IMR-90 (cell line): ENCODE data around the gene RNF215. TPM values are rescaled to one million over a fixed set of nuclear protein-coding genes. Genes with fewer than 3 reads are reported as not detected.

ENCODE experiments used
- ATAC-seq: fragments of 200-7000 bp; cut with Tn5 transposase; 2 replicates; pipeline ENCODE4 v1.9.1; 2020; ENCODE audit warnings: low read depth, mild to moderate bottlenecking, moderate library complexity
- BruUV-seq: library from RNA; stranded (reverse); fragments of 400-500 nt; replicated peaks from 2 replicates; lab custom pipeline; 2021; lab: Mats Ljungman, UMichigan
- CTCF ChIA-PET: fragments of 300-600 bp; formaldehyde crosslinking; extraction: SDS; loops from one replicate; lab custom pipeline; 2021; ENCODE audit warnings: antibody characterized with exemption; lab: Yijun Ruan, JAX
- POLR2A ChIA-PET: fragments of 300-600 bp; sonication (Branson Sonifier 250); formaldehyde crosslinking; loops from one replicate; lab custom pipeline; 2022; ENCODE audit warnings: antibody characterized with exemption; ENCODE audit not compliant: unreplicated experiment; lab: Charles Lee
- DNase-seq: peaks from one replicate; pipeline ENCODE4 v3.0.0; 2013
- H2AFZ ChIP-seq: replicated peaks from 2 replicates; pipeline ENCODE3; 2013; ENCODE audit warnings: low read length, mild to moderate bottlenecking; ENCODE audit not compliant: poor library complexity
- H2AK5ac ChIP-seq: 2 replicates; pipeline ENCODE4 v1.6.1; 2013; ENCODE audit warnings: low read depth, low read length, inconsistent platforms
- H2AK9ac ChIP-seq: replicated peaks from 2 replicates; pipeline ENCODE3; 2013; ENCODE audit warnings: mild to moderate bottlenecking, low read depth, low read length, moderate library complexity; ENCODE audit not compliant: poor library complexity
- H2BK120ac ChIP-seq: 2 replicates; pipeline ENCODE4 v1.6.1; 2013; ENCODE audit warnings: low read depth, low read length, inconsistent platforms
- H2BK15ac ChIP-seq: 3 replicates; pipeline ENCODE4 v1.6.1; 2013; ENCODE audit warnings: low read depth, low read length, inconsistent platforms
- H2BK20ac ChIP-seq: 2 replicates; pipeline ENCODE4 v1.6.1; 2013; ENCODE audit warnings: low read depth, mild to moderate bottlenecking, inconsistent platforms, low read length, moderate library complexity
- H2BK5ac ChIP-seq: 2 replicates; pipeline ENCODE4 v1.6.1; 2013; ENCODE audit warnings: mild to moderate bottlenecking, low read depth, low read length, inconsistent platforms; ENCODE audit not compliant: poor library complexity, severe bottlenecking
- H3K14ac ChIP-seq: replicated peaks from 2 replicates; pipeline ENCODE4 v1.6.1; 2013; ENCODE audit warnings: low read depth, low read length, inconsistent platforms
- H3K18ac ChIP-seq: 2 replicates; pipeline ENCODE4 v1.6.1; 2013; ENCODE audit warnings: low read depth, low read length, control low read depth
- H3K23ac ChIP-seq: 2 replicates; pipeline ENCODE4 v1.6.1; 2013; ENCODE audit warnings: low read depth, low read length, inconsistent platforms
- H3K27ac ChIP-seq: 2 replicates; pipeline ENCODE4 v1.5.1; 2013; ENCODE audit warnings: mild to moderate bottlenecking, control low read depth, low read length; ENCODE audit not compliant: insufficient read depth
- H3K27me3 ChIP-seq: 2 replicates; pipeline ENCODE4 v1.6.1; 2013; ENCODE audit warnings: low read length; ENCODE audit not compliant: control insufficient read depth, insufficient read depth
- H3K36me3 ChIP-seq: 2 replicates; pipeline ENCODE4 v1.6.1; 2013; ENCODE audit warnings: low read length, mixed read lengths; ENCODE audit not compliant: control insufficient read depth, insufficient read depth
- H3K4ac ChIP-seq: 2 replicates; pipeline ENCODE4 v1.6.1; 2013; ENCODE audit warnings: low read depth, low read length, inconsistent platforms
- H3K4me1 ChIP-seq: 2 replicates; pipeline ENCODE4 v1.6.1; 2013; ENCODE audit warnings: low read length, mixed read lengths; ENCODE audit not compliant: control insufficient read depth, insufficient read depth
- H3K4me2 ChIP-seq: 2 replicates; pipeline ENCODE4 v1.6.1; 2013; ENCODE audit warnings: low read depth, mild to moderate bottlenecking, control low read depth, low read length, moderate library complexity
- H3K4me3 ChIP-seq: 2 replicates; pipeline ENCODE4 v1.5.1; 2013; ENCODE audit warnings: low read depth, mild to moderate bottlenecking, control low read depth, low read length, moderate library complexity; ENCODE audit not compliant: insufficient read depth
- H3K56ac ChIP-seq: 2 replicates; pipeline ENCODE4 v1.6.1; 2013; ENCODE audit warnings: low read length, inconsistent platforms; ENCODE audit not compliant: insufficient read depth; ENCODE audit errors: extremely low read depth
- H3K79me1 ChIP-seq, 2 experiments: 2 replicates each; pipeline ENCODE4 v1.6.1; 2013; ENCODE audit warnings: low read length in 2 of 2, inconsistent platforms in 1 of 2, low read depth in 1 of 2
- H3K9ac ChIP-seq: 2 replicates; pipeline ENCODE4 v1.6.1; 2013; ENCODE audit warnings: low read depth, low read length, control low read depth
- H3K9me1 ChIP-seq: 2 replicates; pipeline ENCODE4 v1.6.1; 2013; ENCODE audit warnings: low read length, inconsistent platforms; ENCODE audit not compliant: insufficient read depth
- H3K9me3 ChIP-seq: 2 replicates; pipeline ENCODE4 v1.6.1; 2013; ENCODE audit warnings: low read length; ENCODE audit not compliant: control insufficient read depth, insufficient read depth
- H4K20me1 ChIP-seq: 2 replicates; pipeline ENCODE4 v1.6.1; 2013; ENCODE audit warnings: low read length, inconsistent platforms; ENCODE audit not compliant: insufficient read depth
- H4K5ac ChIP-seq: 2 replicates; pipeline ENCODE4 v1.6.1; 2013; ENCODE audit warnings: mild to moderate bottlenecking, low read depth, low read length, control low read depth
- H4K8ac ChIP-seq, 2 experiments: 2 replicates each; pipeline ENCODE4 v1.6.1; 2013; ENCODE audit warnings: low read depth in 2 of 2, low read length in 2 of 2, control low read depth in 1 of 2, inconsistent platforms in 1 of 2
- H4K91ac ChIP-seq: 2 replicates; pipeline ENCODE4 v1.6.1; 2013; ENCODE audit warnings: low read depth, low read length, inconsistent platforms; ENCODE audit not compliant: insufficient read depth
- CEBPB ChIP-seq: IDR thresholded peaks from 2 replicates; pipeline ENCODE4 v1.6.1; 2012; ENCODE audit warnings: low read depth, low read length, improper control_type of control experiment
- FOS ChIP-seq: fragments of 150-350 bp; IDR thresholded peaks from 2 replicates; pipeline ENCODE4 v1.6.1; 2016; ENCODE audit warnings: low read depth, low read length
- MAZ ChIP-seq: IDR thresholded peaks from 2 replicates; pipeline ENCODE4 v1.6.1; 2012; ENCODE audit warnings: low read depth, mild to moderate bottlenecking, low read length, improper control_type of control experiment, moderate library complexity, borderline replicate concordance
- POLR2A ChIP-seq: IDR thresholded peaks from 2 replicates; pipeline ENCODE4 v1.6.1; 2012; ENCODE audit warnings: mild to moderate bottlenecking, low read depth, low read length
- RCOR1 ChIP-seq: IDR thresholded peaks from 2 replicates; pipeline ENCODE4 v1.6.1; 2012; ENCODE audit warnings: mild to moderate bottlenecking, low read length, improper control_type of control experiment; ENCODE audit not compliant: insufficient replicate concordance
- RFX5 ChIP-seq: IDR thresholded peaks from 2 replicates; pipeline ENCODE4 v1.8.0; 2012; ENCODE audit warnings: low read depth, mild to moderate bottlenecking, low read length, moderate library complexity
- WGBS, 2 experiments: methylation state at CpG; one replicate each; pipeline versions ENCODE4 v1.1.5 to v1.1.7; 2013; ENCODE audit warnings: missing lambda C conversion rate in 2 of 2; ENCODE audit not compliant: insufficient read length in 1 of 2; ENCODE audit errors: extremely low coverage in 2 of 2; 5-methylcytosine and 5-hydroxymethylcytosine counted together
- dilution Hi-C: fragments of 300-500 bp; cut with HindIII; formaldehyde crosslinking; loops from one replicate; pipeline ENCODE4 v1.14.3; 2018; ENCODE audit warnings: low sequenced_read_pairs; ENCODE audit not compliant: unreplicated experiment
- in situ Hi-C: fragments of 300-500 bp; cut with MboI; formaldehyde crosslinking; loops from 3 replicates; pipeline ENCODE4 v1.14.3; 2019; ENCODE audit warnings: low sequenced_read_pairs, inconsistent platforms, mixed read lengths
- intact Hi-C: fragments of 100-400 bp; cut with micrococcal nuclease; formaldehyde crosslinking; loops from 2 replicates; pipeline ENCODE4 v1.10.0; 2022
- polyA plus RNA-seq, 3 experiments: library from polyadenylated mRNA; depleted of rRNA; stranded (reverse); fragments of >200 nt; gene quantifications; 2 replicates each; pipeline ENCODE4 v1.2.3, GENCODE V29; 2012; ENCODE audit warnings: low replicate concordance in 1 of 3
- total RNA-seq: library from RNA; depleted of rRNA; stranded (reverse); fragments of >200 nt; gene quantifications from 2 replicates; pipeline ENCODE4 v1.2.3, GENCODE V29; 2012

The RNF215 gene
- total and polyA plus RNA-seq, 2 of the 4 experiments (the other 2 are of a cell fraction) = 15.8 to 21.9 TPM

- no peak for TF ChIP-seq RCOR1
- TF ChIP-seq MAZ = no peak
- no peak for TF ChIP-seq FOS
- no peak for TF ChIP-seq POLR2A
- no peak for TF ChIP-seq CEBPB
- no peak for TF ChIP-seq RFX5
- Histone ChIP-seq H3K23ac (no peak overlapping the region), H2AFZ (no peak overlapping the region), H2AK9ac (no peak overlapping the region), H2BK120ac (no peak overlapping the region), H3K9ac (no peak overlapping the region), H4K91ac (no peak overlapping the region), H3K4me1 (peaks cover 12% of the 10 kb centered on the region), H3K9me1 (peaks cover 15% of the 10 kb centered on the region), H3K4me2 (no peak overlapping the region), H2BK15ac (no peak overlapping the region), H4K20me1 (peaks cover 32% of the 10 kb centered on the region), H3K36me3 (0 out of 2 replicates have a peak, but pooled peaks cover 2% of the 10 kb centered on the region), H3K9me3 (no peaks in the 10 kb centered on the region), H3K4ac (no peak overlapping the region), H3K79me1 (peaks cover 17 to 34% of the 10 kb centered on the region in 2 experiments), H3K14ac (no peak overlapping the region), H4K8ac (no peak overlapping the region), H2BK20ac (no peak overlapping the region), H3K4me3 (no peak overlapping the region), H3K56ac (no peak overlapping the region), H3K27me3 (no peaks in the 10 kb centered on the region), H2BK5ac (no peak overlapping the region), H4K5ac (no peak overlapping the region), H2AK5ac (no peak overlapping the region), H3K27ac (no peak overlapping the region), H3K18ac (no peak overlapping the region)
- in situ Hi-C loops = no loop called here
- WGBS, 2 experiments = 91% methylated on average over 3 of the region's 6 CpGs; no CpG with 5 or more reads in 1 of the 2 experiments
- no TSS peak for BruUV-seq
- DNase-seq = no peak
- CTCF ChIA-PET = no interaction called here
- POLR2A ChIA-PET = no interaction called here
- ATAC-seq = no peak
- intact Hi-C loops = no loop called here
- dilution Hi-C loops = no loop called here
These were observed 28.7 kb downstream of the RNF215 start for GRCh38 chr22:30358541-30358940.
